GM12865 (cell line): ENCODE measurements around the gene BRD4.

Experiments
- DNase-seq: peaks from one replicate; pipeline ENCODE4 v3.0.0; 2010; ENCODE audit warnings: low read depth
- H3K4me3 ChIP-seq: 2 replicates; pipeline ENCODE4 v1.5.1; 2011; ENCODE audit warnings: mild to moderate bottlenecking, low read depth, low read length, control low read depth
- CTCF ChIP-seq: IDR thresholded peaks from 2 replicates; pipeline ENCODE4 v1.5.1; 2011; ENCODE audit warnings: low read length, control low read depth, low read depth, inconsistent platforms; ENCODE audit not compliant: insufficient read depth; ENCODE audit errors: missing control alignments

Gene BRD4

GRCh38 chr19:15191514-15191913, 140.8 kb downstream of the BRD4 start:
- no peak overlapping the region for H3K4me3 ChIP-seq
- TF ChIP-seq CTCF = no peak
- no peak for DNase-seq

GRCh38 chr19:15188851-15189250, 143.5 kb downstream of the BRD4 start:
- TF ChIP-seq CTCF = no peak
- DNase-seq = no peak

GRCh38 chr19:15187026-15188007, 145.0 kb downstream of the BRD4 start:
- TF ChIP-seq CTCF = no peak
- no peak overlapping the region for H3K4me3 ChIP-seq

More at GRCh38 chr19:15188851-15189250, 143.5 kb downstream of the BRD4 start:
- H3K4me3 ChIP-seq = no peak overlapping the region

More at GRCh38 chr19:15187026-15188007, 145.0 kb downstream of the BRD4 start:
- DNase-seq = no peak
